Measurements from ENCODE around the gene PFKFB4. TPM values are rescaled to one million over a fixed set of nuclear protein-coding genes. Genes with fewer than 3 reads are reported as not detected.
A peak's percentile ranks its signal among the peaks of the same experiment; 100 is the strongest.

Gene PFKFB4
- total and polyA plus RNA-seq, 10 donors, result 2.0 to 43.1 (median 19.4) TPM

- Histone ChIP-seq H3K9me3 (no peaks in the 10 kb centered on the region), H3K4me3 (peak within 1 kb of the TSS; percentile 52 to 80 (median 63)), H3K27ac (peak within 1 kb of the TSS; percentile 83 to 97 (median 91)), H3K36me3 (peaks cover 0 to 21% (median 0%) of the 10 kb centered on the region in 6 donors), H3K27me3 (replicated peaks in 1 of 7) (no peaks in the 10 kb centered on the region), H3K4me1 (peaks cover 15 to 71% (median 48%) of the 10 kb centered on the region in 6 donors)
- peak; percentile 94 for DNase-seq
- TF ChIP-seq POLR2A (IDR thresholded peaks at IDR 0.05) (no peak), CTCF (IDR thresholded peaks at IDR 0.05 in 8 of 11, conservative IDR thresholded peaks at IDR 0.05 in 3 of 11) (no peak), POLR2AphosphoS5 (IDR thresholded peaks at IDR 0.05) (peak; percentile 62 to 81 (median 79))
- 1 to 12% (median 2%) methylated on average over 38 to 66 of the region's 66 CpGs for WGBS, 5 donors
- intact Hi-C loops (cut with DNase I; ENCODE audit: low total_unique reads), result loop anchor here (10.0 kb wide), 1 partner anchor 59 kb away; the partner anchor contains the start of genes ATRIP, CCDC51 and TMA7
Observed at GRCh38 chr3:48504051-48504946, 52.3 kb downstream of the PFKFB4 start, which contains the start of gene SHISA5. TSS of gene SHISA5 (minus strand) at chr3:48504174. CDS start at chr3:48504094, 80 bp downstream.

- intact Hi-C loops (cut with DNase I; ENCODE audit: low total_unique reads), result loop anchor here (10.0 kb wide), 1 partner anchor 59 kb away; the partner anchor contains the start of genes ATRIP, CCDC51 and TMA7
- H3K27ac ChIP-seq, result peak overlapping the region; percentile 83 to 97 (median 91)
- TF ChIP-seq CTCF (IDR thresholded peaks at IDR 0.05 in 8 of 11, conservative IDR thresholded peaks at IDR 0.05 in 3 of 11), result no peak
- no peak for TF ChIP-seq POLR2A (IDR thresholded peaks at IDR 0.05)
- TF ChIP-seq POLR2AphosphoS5 (IDR thresholded peaks at IDR 0.05), result no peak
- peaks cover 15 to 71% (median 48%) of the 10 kb centered on the region in 6 donors for H3K4me1 ChIP-seq
- peaks cover 0 to 29% (median under 1%) of the 10 kb centered on the region in 6 donors for H3K36me3 ChIP-seq
- H3K9me3 ChIP-seq, result no peaks in the 10 kb centered on the region
- no peaks in the 10 kb centered on the region for H3K27me3 ChIP-seq (replicated peaks in 1 of 7)
- peak overlapping the region; percentile 52 to 80 (median 63) for H3K4me3 ChIP-seq
- peak; percentile 82 for DNase-seq
- 12 to 31% (median 13%) methylated on average over 9 to 26 of the region's 26 CpGs for WGBS, 5 donors
Observed at GRCh38 chr3:48503401-48504050, 53.1 kb downstream of the PFKFB4 start.

- Histone ChIP-seq H3K36me3 (peaks cover 0 to 37% (median 5%) of the 10 kb centered on the region in 6 donors), H3K9me3 (peaks cover 0 to 5% (median 0%) of the 10 kb centered on the region in 8 donors), H3K27ac (peak overlapping the region; percentile 83 to 97 (median 91)), H3K27me3 (replicated peaks in 1 of 7) (no peaks in the 10 kb centered on the region), H3K4me1 (peaks cover 15 to 68% (median 45%) of the 10 kb centered on the region in 6 donors), H3K4me3 (peak overlapping the region in 7 of 8 donors; percentile 60 to 80 (median 63))
- intact Hi-C loops (cut with DNase I; ENCODE audit: low total_unique reads), result loop anchor here (10.0 kb wide), 1 partner anchor 58 kb away; the partner anchor contains the start of genes ATRIP, CCDC51 and TMA7
- no peak for TF ChIP-seq POLR2AphosphoS5 (IDR thresholded peaks at IDR 0.05)
- TF ChIP-seq CTCF (IDR thresholded peaks at IDR 0.05 in 8 of 11, conservative IDR thresholded peaks at IDR 0.05 in 3 of 11), result no peak
- no peak for TF ChIP-seq POLR2A (IDR thresholded peaks at IDR 0.05)
- no peak for DNase-seq
- WGBS, 5 donors, result 74 to 87% (median 84%) methylated on average over 5 to 6 of the region's 6 CpGs
Observed at GRCh38 chr3:48502728-48503168, 53.9 kb downstream of the PFKFB4 start.

All from spleen (tissue), 11 donors.